Measurements from ENCODE around the gene CAMK2D.

DNA sequence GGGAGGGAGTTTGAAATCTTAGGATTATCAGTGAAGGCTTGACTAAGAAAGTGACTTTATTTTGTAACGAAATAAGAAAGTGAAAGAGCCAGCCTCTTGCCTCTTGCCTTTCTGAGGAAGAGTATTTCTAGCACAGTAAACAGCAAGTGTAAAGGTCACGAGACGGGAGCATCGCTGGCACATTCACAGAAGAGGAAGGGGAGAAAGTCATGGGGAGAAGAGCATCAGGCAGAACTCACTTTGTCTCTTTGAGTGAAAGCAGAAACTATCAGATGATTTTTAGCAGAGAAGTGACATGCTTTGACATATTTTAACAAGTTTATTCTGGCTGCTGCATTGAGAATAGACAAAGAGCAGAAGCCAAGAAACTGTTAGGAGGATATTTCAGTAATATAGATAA, 313.8 kb downstream of the CAMK2D start:
- TF ChIP-seq CTCF (IDR thresholded peaks at IDR 0.05) (no peak), POLR2A (IDR thresholded peaks at IDR 0.05) (no peak), POLR2AphosphoS5 (IDR thresholded peaks at IDR 0.05) (peak in 1 of 2 donors; percentile 68), EP300 (IDR thresholded peaks at IDR 0.05) (peak in 1 of 4 donors; percentile 52)
